Vagina (tissue), 2 donors: ENCODE data around the gene ABHD6.

ENCODE experiments used
- POLR2AphosphoS5 ChIP-seq, 2 donors: sonication (generic); formaldehyde crosslinking; IDR thresholded peaks; one replicate each; pipeline ENCODE4 v1.9.0; 2017; ENCODE audit warnings: antibody characterized with exemption in 2 of 2, mild to moderate bottlenecking in 2 of 2, low read depth in 1 of 2; ENCODE audit not compliant: insufficient read depth in 1 of 2
- TF ChIP-seq, protein P1 (sequence below), 3 experiments: fragments of 450-650 bp in 2 of 3; fragments of 200-600 bp in 1 of 3; sonication (generic) in 1 of 3; IDR thresholded peaks; one replicate each; pipeline ENCODE4 v1.5.1; 2017 to 2019; ENCODE audit warnings: antibody characterized with exemption in 3 of 3, mild to moderate bottlenecking in 2 of 3, moderate library complexity in 2 of 3

GRCh38 chr3:58317811-58318210, 80.2 kb downstream of the ABHD6 start:
- TF ChIP-seq, protein P1, sequence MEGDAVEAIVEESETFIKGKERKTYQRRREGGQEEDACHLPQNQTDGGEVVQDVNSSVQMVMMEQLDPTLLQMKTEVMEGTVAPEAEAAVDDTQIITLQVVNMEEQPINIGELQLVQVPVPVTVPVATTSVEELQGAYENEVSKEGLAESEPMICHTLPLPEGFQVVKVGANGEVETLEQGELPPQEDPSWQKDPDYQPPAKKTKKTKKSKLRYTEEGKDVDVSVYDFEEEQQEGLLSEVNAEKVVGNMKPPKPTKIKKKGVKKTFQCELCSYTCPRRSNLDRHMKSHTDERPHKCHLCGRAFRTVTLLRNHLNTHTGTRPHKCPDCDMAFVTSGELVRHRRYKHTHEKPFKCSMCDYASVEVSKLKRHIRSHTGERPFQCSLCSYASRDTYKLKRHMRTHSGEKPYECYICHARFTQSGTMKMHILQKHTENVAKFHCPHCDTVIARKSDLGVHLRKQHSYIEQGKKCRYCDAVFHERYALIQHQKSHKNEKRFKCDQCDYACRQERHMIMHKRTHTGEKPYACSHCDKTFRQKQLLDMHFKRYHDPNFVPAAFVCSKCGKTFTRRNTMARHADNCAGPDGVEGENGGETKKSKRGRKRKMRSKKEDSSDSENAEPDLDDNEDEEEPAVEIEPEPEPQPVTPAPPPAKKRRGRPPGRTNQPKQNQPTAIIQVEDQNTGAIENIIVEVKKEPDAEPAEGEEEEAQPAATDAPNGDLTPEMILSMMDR (IDR thresholded peaks at IDR 0.05), result no peak
- no peak for TF ChIP-seq POLR2AphosphoS5 (IDR thresholded peaks at IDR 0.05; ENCODE audit: insufficient read depth in 1 of 2, low read depth in 1 of 2)
